Calu3 (cell line): ENCODE data around the gene MYH4. TPM values are rescaled to one million over a fixed set of nuclear protein-coding genes. Genes with fewer than 3 reads are reported as not detected.

Experiments
- BruUV-seq: library from RNA; stranded (reverse); fragments of 400-500 nt; replicated peaks from 2 replicates; lab custom pipeline; 2021; lab: Mats Ljungman, UMichigan
- CTCF ChIA-PET: fragments of 300-600 bp; sonication (Branson Sonifier 250); formaldehyde crosslinking; loops from one replicate; lab custom pipeline; 2022; ENCODE audit warnings: antibody characterized with exemption; lab: Charles Lee
- DNase-seq: peaks from one replicate; pipeline ENCODE4 v3.0.0; 2022
- H3K27ac Mint-ChIP-seq: one replicate; pipeline ENCODE4 v1.8.0; 2022; ENCODE audit warnings: mixed read lengths; ENCODE audit not compliant: unreplicated experiment
- H3K27me3 Mint-ChIP-seq: one replicate; pipeline ENCODE4 v1.8.0; 2022; ENCODE audit warnings: mixed read lengths; ENCODE audit not compliant: unreplicated experiment
- H3K36me3 Mint-ChIP-seq: one replicate; pipeline ENCODE4 v1.8.0; 2022; ENCODE audit warnings: mild to moderate bottlenecking, moderate library complexity, mixed read lengths; ENCODE audit not compliant: insufficient read depth, unreplicated experiment
- H3K4me1 Mint-ChIP-seq: one replicate; pipeline ENCODE4 v1.8.0; 2022; ENCODE audit warnings: mild to moderate bottlenecking, low read depth, mixed read lengths; ENCODE audit not compliant: unreplicated experiment
- H3K4me3 Mint-ChIP-seq: one replicate; pipeline ENCODE4 v1.8.0; 2022; ENCODE audit warnings: mild to moderate bottlenecking, low read depth, moderate library complexity, mixed read lengths; ENCODE audit not compliant: unreplicated experiment
- H3K9me3 Mint-ChIP-seq: one replicate; pipeline ENCODE4 v1.8.0; 2022; ENCODE audit warnings: low read depth, mixed read lengths; ENCODE audit not compliant: unreplicated experiment
- CTCF ChIP-seq: fragments of 200-600 bp; IDR thresholded peaks from one replicate; pipeline ENCODE4 v1.8.0; 2022; ENCODE audit warnings: antibody characterized with exemption; ENCODE audit not compliant: unreplicated experiment
- intact Hi-C: fragments of 100-400 bp; cut with micrococcal nuclease; formaldehyde crosslinking; loops from one replicate; pipeline ENCODE4 v1.10.0; 2022; ENCODE audit not compliant: unreplicated experiment
- total RNA-seq: library from RNA; stranded (reverse); gene quantifications from 2 replicates; pipeline ENCODE4 v1.2.3, GENCODE V29; 2022

The MYH4 gene
- total RNA-seq, 1 experiment from 2014 or later = not detected

GRCh38 chr17:10417431-10417830 lies 51.9 kb downstream of the MYH4 start:
- peaks cover 13% of the 10 kb centered on the region for H3K9me3 Mint-ChIP-seq
- BruUV-seq = no TSS peak
- H3K4me1 Mint-ChIP-seq = no peaks in the 10 kb centered on the region
- no peak for TF ChIP-seq CTCF
- H3K4me3 Mint-ChIP-seq = no peak overlapping the region
- H3K27me3 Mint-ChIP-seq = no peaks in the 10 kb centered on the region
- CTCF ChIA-PET = no interaction called here
- no peaks in the 10 kb centered on the region for H3K36me3 Mint-ChIP-seq
- intact Hi-C loops = no loop called here
- no peak for DNase-seq
- no peak overlapping the region for H3K27ac Mint-ChIP-seq

- no peak for TF ChIP-seq CTCF
- no peak for DNase-seq
- CTCF ChIA-PET = no interaction called here
- Mint-ChIP-seq H3K36me3 (no peaks in the 10 kb centered on the region), H3K4me1 (no peaks in the 10 kb centered on the region), H3K9me3 (peaks cover 13% of the 10 kb centered on the region), H3K27me3 (no peaks in the 10 kb centered on the region), H3K27ac (no peak overlapping the region), H3K4me3 (no peak overlapping the region)
- BruUV-seq = no TSS peak
- intact Hi-C loops = no loop called here
Observed at GRCh38 chr17:10415161-10415560, 54.2 kb downstream of the MYH4 start.

GRCh38 chr17:10403589-10403988 lies 65.8 kb downstream of the MYH4 start:
- intact Hi-C loops = no loop called here
- H3K27me3 Mint-ChIP-seq = no peaks in the 10 kb centered on the region
- peaks cover 13% of the 10 kb centered on the region for H3K9me3 Mint-ChIP-seq
- no peaks in the 10 kb centered on the region for H3K4me1 Mint-ChIP-seq
- no peak overlapping the region for H3K27ac Mint-ChIP-seq
- H3K4me3 Mint-ChIP-seq = no peak overlapping the region
- CTCF ChIA-PET = no interaction called here
- BruUV-seq = no TSS peak
- H3K36me3 Mint-ChIP-seq = no peaks in the 10 kb centered on the region
- TF ChIP-seq CTCF = no peak
- no peak for DNase-seq

GRCh38 chr17:10398352-10398751 lies 71.0 kb downstream of the MYH4 start:
- intact Hi-C loops = no loop called here
- Mint-ChIP-seq H3K4me1 (no peaks in the 10 kb centered on the region), H3K27ac (no peak overlapping the region), H3K27me3 (no peaks in the 10 kb centered on the region), H3K9me3 (peaks cover 9% of the 10 kb centered on the region), H3K4me3 (no peak overlapping the region), H3K36me3 (no peaks in the 10 kb centered on the region)
- no peak for TF ChIP-seq CTCF
- no peak for DNase-seq
- no TSS peak for BruUV-seq
- CTCF ChIA-PET = no interaction called here
